DOHH2 (cell line): ENCODE measurements around the gene CDH4.

Source experiments
- EZH2phosphoT487 ChIP-seq: fragments of 200-600 bp; sonication (generic); IDR thresholded peaks from 2 replicates; pipeline ENCODE4 v1.6.1; 2017; ENCODE audit warnings: borderline replicate concordance, mild to moderate bottlenecking, antibody characterized with exemption, low read length, moderate library complexity, mixed read lengths
- TF ChIP-seq, protein P1 (sequence below): fragments of 200-600 bp; sonication (generic); IDR thresholded peaks from one replicate; pipeline ENCODE4 v1.5.1; 2014; ENCODE audit warnings: antibody characterized with exemption, mild to moderate bottlenecking, low read depth, low read length; ENCODE audit not compliant: poor library complexity, severe bottlenecking

DNA sequence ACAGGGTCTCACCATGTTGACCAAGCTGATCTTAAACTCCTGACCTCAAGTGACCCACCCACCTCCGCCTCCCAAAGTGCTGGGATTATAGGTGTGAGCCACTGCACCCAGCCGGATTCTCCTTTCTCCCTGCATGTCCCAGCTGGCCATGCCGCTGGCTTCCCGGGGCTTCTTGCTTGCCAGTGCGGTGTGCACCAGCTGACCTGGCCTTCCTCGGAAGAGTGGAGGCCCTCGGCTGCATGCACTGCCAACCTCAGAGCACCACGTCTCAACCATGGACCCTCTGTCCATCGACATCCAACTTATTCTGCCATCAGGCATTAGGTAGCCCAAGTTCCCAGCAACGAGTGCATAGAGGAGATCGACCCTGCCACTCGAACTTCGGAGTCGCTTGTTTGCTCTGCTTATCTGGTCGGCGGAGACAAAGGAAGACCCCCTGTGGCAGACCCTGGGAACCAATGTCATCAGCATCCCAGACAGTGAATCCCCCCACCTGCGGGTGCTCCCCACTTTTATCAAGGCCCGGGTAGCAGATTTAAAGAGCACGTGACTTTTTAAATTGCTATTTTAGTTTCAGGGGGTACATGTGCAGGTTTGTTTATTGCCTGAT lies 307.8 kb downstream of the CDH4 start:
- TF ChIP-seq, protein P1, sequence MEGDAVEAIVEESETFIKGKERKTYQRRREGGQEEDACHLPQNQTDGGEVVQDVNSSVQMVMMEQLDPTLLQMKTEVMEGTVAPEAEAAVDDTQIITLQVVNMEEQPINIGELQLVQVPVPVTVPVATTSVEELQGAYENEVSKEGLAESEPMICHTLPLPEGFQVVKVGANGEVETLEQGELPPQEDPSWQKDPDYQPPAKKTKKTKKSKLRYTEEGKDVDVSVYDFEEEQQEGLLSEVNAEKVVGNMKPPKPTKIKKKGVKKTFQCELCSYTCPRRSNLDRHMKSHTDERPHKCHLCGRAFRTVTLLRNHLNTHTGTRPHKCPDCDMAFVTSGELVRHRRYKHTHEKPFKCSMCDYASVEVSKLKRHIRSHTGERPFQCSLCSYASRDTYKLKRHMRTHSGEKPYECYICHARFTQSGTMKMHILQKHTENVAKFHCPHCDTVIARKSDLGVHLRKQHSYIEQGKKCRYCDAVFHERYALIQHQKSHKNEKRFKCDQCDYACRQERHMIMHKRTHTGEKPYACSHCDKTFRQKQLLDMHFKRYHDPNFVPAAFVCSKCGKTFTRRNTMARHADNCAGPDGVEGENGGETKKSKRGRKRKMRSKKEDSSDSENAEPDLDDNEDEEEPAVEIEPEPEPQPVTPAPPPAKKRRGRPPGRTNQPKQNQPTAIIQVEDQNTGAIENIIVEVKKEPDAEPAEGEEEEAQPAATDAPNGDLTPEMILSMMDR: no peak
- no peak for TF ChIP-seq EZH2phosphoT487
